Activated CD4-positive, alpha-beta memory T cell treated with anti-CD3 and anti-CD28 coated beads for 36 hours (primary cell): Measurements from ENCODE around the gene ARHGEF9. TPM values are rescaled to one million over a fixed set of nuclear protein-coding genes. Genes with fewer than 3 reads are reported as not detected.
"Not testable (repeated sequence)": the region's sequence is repeated elsewhere in the genome, so short reads cannot be mapped to it uniquely, and the experiment has no call there.

Experiments
- CTCF ChIA-PET: fragments of 350-600 bp; sonication (Branson Sonifier 250); formaldehyde crosslinking; loops from one replicate; lab custom pipeline; 2021; ENCODE audit warnings: antibody characterized with exemption, inconsistent platforms; lab: Charles Lee
- POLR2A ChIA-PET: fragments of 350-600 bp; sonication (Branson Sonifier 250); formaldehyde crosslinking; loops from one replicate; lab custom pipeline; 2021; ENCODE audit warnings: antibody characterized with exemption; lab: Charles Lee
- DNase-seq: peaks from one replicate; pipeline ENCODE4 v3.0.0-alpha.2; 2020
- H3K27ac Mint-ChIP-seq: one replicate; pipeline ENCODE4 v1.8.0; 2021; ENCODE audit warnings: mixed read lengths
- H3K27me3 Mint-ChIP-seq: one replicate; pipeline ENCODE4 v1.8.0; 2021; ENCODE audit warnings: mixed read lengths
- H3K36me3 Mint-ChIP-seq: one replicate; pipeline ENCODE4 v1.8.0; 2021; ENCODE audit warnings: mixed read lengths
- H3K4me1 Mint-ChIP-seq: one replicate; pipeline ENCODE4 v1.8.0; 2021; ENCODE audit warnings: low read depth, mixed read lengths
- H3K4me3 Mint-ChIP-seq: one replicate; pipeline ENCODE4 v1.8.0; 2021; ENCODE audit warnings: mild to moderate bottlenecking, mixed read lengths
- H3K9me3 Mint-ChIP-seq: one replicate; pipeline ENCODE4 v1.8.0; 2021; ENCODE audit warnings: mixed read lengths
- intact Hi-C: fragments of 100-400 bp; cut with micrococcal nuclease; formaldehyde crosslinking; loops from one replicate; pipeline ENCODE4 v1.15.1; 2023
- microRNA-seq: library from miRNA; unstranded; fragments of <30 nt; microRNA quantifications from one replicate; pipeline ENCODE4 v1.2.0, GENCODE V29; 2022; ENCODE audit warnings: borderline number of aligned reads, borderline microRNAs expressed, borderline replicate concordance
- total RNA-seq, 2 experiments: library from RNA; stranded (reverse); gene quantifications; one replicate each; pipeline ENCODE4 v1.2.3, GENCODE V29; 2021

ARHGEF9 gene
- total RNA-seq, 2 experiments from 2014 or later, result 17.2 to 17.7 TPM

DNA sequence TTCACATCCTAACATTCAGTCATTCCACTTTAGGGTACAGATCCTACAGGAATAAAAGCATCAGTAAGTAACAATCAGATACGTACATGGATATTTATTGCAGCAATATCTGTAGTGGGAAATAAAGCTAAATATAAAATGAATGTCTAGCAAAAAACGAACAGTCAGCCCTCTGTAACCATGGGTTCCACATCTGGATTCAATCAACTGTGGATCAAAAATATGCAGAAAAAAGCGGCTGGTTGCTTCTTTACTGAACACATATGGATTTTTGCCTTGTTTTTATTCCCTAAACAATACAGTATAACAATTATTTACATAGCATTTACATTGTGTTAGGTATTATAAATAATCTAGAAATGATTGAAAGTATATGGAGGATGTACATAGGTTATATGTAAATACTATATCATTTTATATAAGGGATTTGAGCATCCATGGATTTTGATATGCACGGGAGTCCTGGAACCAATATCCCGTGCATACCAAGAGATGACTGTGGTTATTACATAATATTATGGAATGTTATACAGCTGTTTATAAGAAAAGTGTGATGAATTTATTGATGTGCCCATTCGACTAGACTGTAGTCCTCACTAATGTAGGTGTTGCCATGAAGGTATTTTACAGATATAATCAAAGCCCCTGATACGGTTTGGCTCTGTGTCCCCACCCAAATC is 132.8 kb downstream of the ARHGEF9 start:
- no peaks in the 10 kb centered on the region for H3K9me3 Mint-ChIP-seq
- ChIA-PET POLR2A (no interaction called here), CTCF (no interaction called here)
- H3K4me1 Mint-ChIP-seq, result no peaks in the 10 kb centered on the region
- H3K4me3 Mint-ChIP-seq, result no peak overlapping the region
- H3K27ac Mint-ChIP-seq, result no peak overlapping the region
- no peaks in the 10 kb centered on the region for H3K27me3 Mint-ChIP-seq
- H3K36me3 Mint-ChIP-seq, result peaks cover 31% of the 10 kb centered on the region
- no peak for DNase-seq
- intact Hi-C loops, result no loop called here

DNA sequence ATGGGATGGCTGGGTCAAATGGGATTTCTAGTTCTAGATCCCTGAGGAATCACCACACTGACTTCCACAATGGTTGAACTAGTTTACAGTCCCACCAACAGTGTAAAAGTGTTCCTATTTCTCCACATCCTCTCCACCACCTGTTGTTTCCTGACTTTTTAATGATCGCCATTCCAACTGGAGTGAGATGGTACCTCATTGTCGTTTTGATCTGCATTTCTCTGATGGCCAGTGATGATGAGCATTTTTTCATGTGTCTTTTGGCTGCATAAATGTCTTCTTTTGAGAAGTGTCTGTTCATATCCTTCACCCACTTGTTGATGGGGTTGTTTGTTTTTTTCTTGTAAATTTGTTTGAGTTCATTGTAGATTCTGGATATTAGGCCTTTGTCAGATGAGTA is 139.3 kb downstream of the ARHGEF9 start:
- H3K27me3 Mint-ChIP-seq, POLR2A ChIA-PET, CTCF ChIA-PET, DNase-seq, intact Hi-C loops, H3K4me1 Mint-ChIP-seq, H3K9me3 Mint-ChIP-seq, H3K4me3 Mint-ChIP-seq, H3K27ac Mint-ChIP-seq: not testable (repeated sequence)
- H3K36me3 Mint-ChIP-seq, result peaks cover 18% of the 10 kb centered on the region

- ChIA-PET CTCF (no interaction called here), POLR2A (no interaction called here)
- peaks cover 37% of the 10 kb centered on the region for H3K36me3 Mint-ChIP-seq
- intact Hi-C loops, result no loop called here
- no peaks in the 10 kb centered on the region for H3K27me3 Mint-ChIP-seq
- H3K4me3 Mint-ChIP-seq, result no peak overlapping the region
- DNase-seq, result no peak
- no peaks in the 10 kb centered on the region for H3K4me1 Mint-ChIP-seq
- no peak overlapping the region for H3K27ac Mint-ChIP-seq
- peaks cover 25% of the 10 kb centered on the region for H3K9me3 Mint-ChIP-seq
Observed at GRCh38 chrX:63635750-63636149, 149.3 kb downstream of the ARHGEF9 start.

- Mint-ChIP-seq H3K4me1 (no peaks in the 10 kb centered on the region), H3K27ac (no peak overlapping the region), H3K36me3 (no peaks in the 10 kb centered on the region), H3K27me3 (no peaks in the 10 kb centered on the region), H3K9me3 (peaks cover 3% of the 10 kb centered on the region), H3K4me3 (no peak overlapping the region)
- CTCF ChIA-PET, result no interaction called here
- intact Hi-C loops, result no loop called here
- POLR2A ChIA-PET, result no interaction called here
- no peak for DNase-seq
Observed at GRCh38 chrX:63613531-63614028, 171.4 kb downstream of the ARHGEF9 start.

DNA sequence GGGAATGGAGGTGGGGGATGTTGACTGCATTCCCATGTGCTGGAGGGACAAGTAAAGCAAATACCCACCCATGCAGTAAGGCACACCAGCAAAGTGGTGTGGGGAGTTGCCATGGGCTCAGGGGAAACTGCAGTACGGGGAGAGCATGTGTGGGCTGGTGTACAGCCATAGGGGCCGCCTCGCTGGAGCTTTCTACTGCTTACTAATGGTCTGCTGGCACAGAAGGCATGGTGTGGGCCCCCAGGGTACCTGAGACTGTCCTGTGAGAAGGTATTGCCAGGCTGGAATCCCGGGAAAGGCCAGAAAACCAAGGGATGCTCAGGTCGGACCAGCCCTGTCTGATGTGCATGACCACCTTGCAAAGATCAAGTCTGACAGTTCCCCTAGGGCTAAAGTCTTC is 199.1 kb downstream of the ARHGEF9 start:
- DNase-seq, result no peak
- no peaks in the 10 kb centered on the region for H3K9me3 Mint-ChIP-seq
- ChIA-PET CTCF (no interaction called here), POLR2A (no interaction called here)
- no peaks in the 10 kb centered on the region for H3K4me1 Mint-ChIP-seq
- H3K36me3 Mint-ChIP-seq, result no peaks in the 10 kb centered on the region
- no peak overlapping the region for H3K4me3 Mint-ChIP-seq
- no peaks in the 10 kb centered on the region for H3K27me3 Mint-ChIP-seq
- no peak overlapping the region for H3K27ac Mint-ChIP-seq
- intact Hi-C loops, result no loop called here

Small RNA genes within 50 kb of the gene (microRNA-seq; reads per million reads assigned to microRNA genes)
- 1.2 reads per million for gene MIR1468
